K562 treated with DMSO at 1 percent for 24 hours (cell line): Measurements from ENCODE around the gene OR6J1. TPM values are rescaled to one million over a fixed set of nuclear protein-coding genes. Genes with fewer than 3 reads are reported as not detected.

Experiments used
- total RNA-seq: library from RNA; unstranded; fragments of 300-600 nt; gene quantifications from 2 replicates; pipeline ENCODE4 v1.2.3, GENCODE V29; 2022; ENCODE audit warnings: low read depth; ENCODE audit not compliant: insufficient read depth

OR6J1 gene
- not detected in 2 replicates for total RNA-seq

DNA sequence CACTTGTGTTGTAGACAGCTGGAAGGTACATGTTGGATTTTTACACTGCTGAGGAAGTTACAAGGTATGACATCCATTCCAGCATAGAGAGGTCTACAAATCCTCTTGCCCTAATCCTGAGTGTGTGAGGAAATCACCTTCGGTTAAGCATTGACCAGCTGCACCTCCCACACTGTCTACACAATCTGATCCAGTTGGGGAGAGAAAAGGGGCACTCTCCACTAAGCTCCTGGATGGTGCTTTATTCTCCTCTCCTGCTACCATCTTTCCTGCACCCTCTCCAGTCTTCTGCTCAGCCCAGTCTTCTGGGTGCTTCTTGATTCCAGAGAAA is at the start of gene OR6J1:
Gene OR6J1 (minus strand): TSS at position 48 of the 331 bp plus-strand sequence. CDS start 9,541 bp downstream, outside the sequence.

DNA sequence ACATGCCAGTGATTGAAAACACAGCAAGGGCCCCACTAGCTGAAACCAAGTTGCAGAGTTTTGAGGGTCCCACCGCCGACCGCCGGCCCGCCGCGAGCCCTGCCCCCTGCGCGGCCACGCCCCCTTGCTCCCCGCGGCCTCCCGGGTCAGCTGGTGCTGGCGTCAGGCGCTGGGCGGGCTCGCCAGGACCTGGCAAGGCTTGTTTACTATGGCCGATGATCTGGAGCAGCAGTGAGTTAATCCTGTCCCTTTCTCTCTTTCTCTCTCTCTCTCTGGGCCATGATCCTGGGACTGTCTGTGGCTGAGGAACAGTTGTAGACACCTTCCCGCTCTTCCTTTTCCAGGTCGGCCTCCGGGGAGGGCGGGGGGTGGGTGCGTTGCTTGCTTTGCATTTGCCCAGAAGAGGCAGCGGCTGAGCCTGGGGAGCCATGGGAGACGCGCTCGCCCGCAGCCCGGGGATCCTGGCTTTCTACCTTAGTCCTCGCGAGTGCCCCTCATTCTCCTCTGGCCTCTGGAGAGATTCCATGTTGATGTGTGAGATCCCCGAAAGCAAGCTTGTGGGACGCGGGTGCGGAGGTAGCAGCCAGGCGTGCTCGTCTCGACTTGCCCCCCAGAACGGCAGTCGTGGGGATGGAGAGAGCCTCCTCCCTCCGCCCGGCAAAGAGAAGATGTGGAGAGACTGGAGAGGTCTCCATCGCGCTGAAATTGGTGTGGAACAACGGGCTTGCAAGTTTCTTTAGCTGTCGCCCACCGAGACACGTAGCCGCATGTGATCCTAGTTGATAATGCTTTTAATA is 45.9 kb downstream of the OR6J1 start, which contains the start of gene ABHD4:
Gene ABHD4 (plus strand): TSS at position 202 of the 797 bp plus-strand sequence. CDS start 7 bp downstream, at position 209.

DNA sequence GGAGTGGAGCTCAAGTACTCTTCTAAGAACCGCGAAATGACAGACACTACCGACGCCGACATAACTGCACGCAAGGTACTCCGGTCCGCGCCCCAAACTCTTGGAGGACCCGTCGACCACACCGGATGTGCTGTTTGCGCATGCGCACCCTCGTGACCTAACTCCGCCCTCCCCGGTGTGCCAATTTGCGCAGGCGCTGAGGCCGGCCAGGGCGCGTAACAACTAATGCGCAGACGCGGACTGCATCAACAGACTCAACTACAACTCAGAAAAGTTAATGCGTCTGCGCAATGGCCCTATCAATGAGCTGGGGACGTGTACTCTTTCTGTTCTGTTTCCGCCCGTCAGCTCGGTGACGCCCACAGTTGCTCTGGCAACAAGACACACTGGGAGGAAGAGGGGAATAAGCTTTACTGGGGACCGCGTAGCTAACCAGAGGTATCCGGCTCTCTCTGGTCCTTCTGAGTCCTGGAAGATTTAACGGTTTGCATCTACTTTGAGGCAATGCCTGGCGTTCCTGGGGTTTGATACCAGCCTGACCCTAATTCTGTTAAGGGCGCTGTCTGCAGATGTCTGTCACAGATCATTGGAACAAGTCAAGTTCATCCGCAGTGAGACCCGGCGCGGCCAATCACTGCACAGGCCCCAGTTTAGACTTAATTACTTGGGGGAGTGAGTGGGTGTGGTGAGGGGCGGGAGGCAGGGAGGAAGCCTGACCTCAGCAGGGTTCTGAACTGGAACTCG is 54.9 kb downstream of the OR6J1 start, which contains the start of gene DAD1:
Gene DAD1 (minus strand): TSS at position 129 of the 744 bp plus-strand sequence. CDS start 67 bp downstream, at position 62.

Other genes with a start within 250 kb of the OR6J1 start
- gene DAD1, start 55.1 kb downstream of the OR6J1 start, total RNA-seq = 234 and 250 TPM in 2 replicates
- gene ABHD4, start 46.1 kb downstream of the OR6J1 start, total RNA-seq = 31.9 and 32.7 TPM in 2 replicates
- gene OXA1L, start 122.3 kb upstream of the OR6J1 start, total RNA-seq = 109 and 111 TPM in 2 replicates
- 1.1 and 3.5 TPM in 2 replicates for gene SLC7A7, start 171.1 kb upstream of the OR6J1 start, total RNA-seq
- 98.0 and 108 TPM in 2 replicates for gene MRPL52, start 185.5 kb upstream of the OR6J1 start, total RNA-seq
- 3.0 and 3.6 TPM in 2 replicates for gene MMP14, start 192.2 kb upstream of the OR6J1 start, total RNA-seq
- 75.9 and 77.9 TPM in 2 replicates for gene LRP10, start 227.4 kb upstream of the OR6J1 start, total RNA-seq
- gene REM2, start 238.9 kb upstream of the OR6J1 start, total RNA-seq = 0.79 and 1.2 TPM in 2 replicates